ENCODE results near the gene KPNA5. TPM values are rescaled to one million over a fixed set of nuclear protein-coding genes. Genes with fewer than 3 reads are reported as not detected.

KPNA5 gene
- total and polyA plus RNA-seq, 2 of the 8 experiments (the other 6 are each of a cell fraction or from before 2014, with no cell fraction given): 2.0 to 9.7 TPM

DNA sequence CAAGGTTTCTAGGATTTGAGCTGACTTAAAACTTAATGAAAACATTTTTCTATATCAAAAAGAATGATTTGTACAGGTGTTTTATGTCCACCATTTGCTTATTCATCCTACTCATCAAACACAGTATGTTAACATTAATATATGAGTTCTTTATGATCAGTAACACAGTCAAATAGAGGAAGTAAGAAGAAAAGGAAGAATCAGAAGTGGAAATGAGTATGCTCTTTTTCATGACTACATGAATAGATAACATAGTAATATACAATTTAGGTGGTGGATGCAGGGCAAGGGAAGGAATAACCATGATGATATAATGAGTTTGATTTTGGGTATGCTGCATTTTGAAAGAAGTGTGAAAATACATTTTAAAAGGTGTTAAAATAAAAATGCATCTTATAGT, 16.5 kb downstream of the KPNA5 start:
- Histone ChIP-seq H2AK5ac (ENCODE audit: low read depth, low read length) (no peak overlapping the region), H3K4me3 (ENCODE audit: extremely low read depth in 1 of 4, insufficient read depth in 2 of 4, low read depth in 3 of 4, low read length in 4 of 4) (no peak overlapping the region), H3K9me3 (ENCODE audit: insufficient read depth in 2 of 2, low read depth in 1 of 2, low read length in 1 of 2) (no peaks in the 10 kb centered on the region), H3K27ac (ENCODE audit: low read depth, low read length) (no peak overlapping the region), H2AFZ (ENCODE audit: low read length) (no peak overlapping the region), H3K23ac (ENCODE audit: insufficient read length) (no peak overlapping the region), H2BK12ac (ENCODE audit: low read depth, low read length) (no peak overlapping the region), H3K4me2 (ENCODE audit: insufficient read depth in 1 of 2, low read depth in 2 of 2, low read length in 2 of 2) (no peak overlapping the region), H2BK20ac (ENCODE audit: low read length) (no peak overlapping the region), H3K18ac (ENCODE audit: extremely low read depth, low read length) (no peak overlapping the region), H3K36me3 (ENCODE audit: control insufficient read depth in 2 of 4, insufficient read depth in 4 of 4, low read length in 3 of 4) (peaks cover 0 to 28% (median 9%) of the 10 kb centered on the region in 4 experiments; a peak in 5 of 8 replicates), H4K91ac (replicated peaks; ENCODE audit: insufficient read length, low read length) (no peak overlapping the region), H2BK5ac (ENCODE audit: low read depth, low read length) (no peak overlapping the region), H4K5ac (ENCODE audit: insufficient read length, low read depth, low read length) (no peak overlapping the region), H3K79me1 (ENCODE audit: low read depth, low read length) (no peaks in the 10 kb centered on the region), H4K20me1 (replicated peaks in 1 of 2; ENCODE audit: control insufficient read depth in 1 of 2, insufficient read depth in 2 of 2, low read length in 2 of 2) (peaks cover 0 to 2% of the 10 kb centered on the region in 2 experiments), H3K79me2 (ENCODE audit: control insufficient read depth in 1 of 2, insufficient read depth in 2 of 2, low read length in 2 of 2) (peaks cover 0 to 10% of the 10 kb centered on the region in 2 experiments; a peak in 1 of 4 replicates), H3K9ac (replicated peaks in 1 of 4; ENCODE audit: extremely low read depth in 1 of 4, low read depth in 3 of 4, low read length in 3 of 4) (no peak overlapping the region), H3K56ac (replicated peaks; ENCODE audit: insufficient read length, low read depth, low read length) (no peak overlapping the region), H4K8ac (ENCODE audit: extremely low read depth, insufficient read depth, low read length) (no peak overlapping the region), H3K4me1 (replicated peaks in 1 of 4; ENCODE audit: control insufficient read depth in 3 of 4, insufficient read depth in 4 of 4, low read length in 3 of 4) (no peaks in the 10 kb centered on the region), H3K4ac (replicated peaks; ENCODE audit: insufficient read length, low read depth, low read length) (no peak overlapping the region), H2BK120ac (replicated peaks; ENCODE audit: low read depth, low read length) (no peak overlapping the region), H3K23me2 (ENCODE audit: low read depth, low read length) (no peaks in the 10 kb centered on the region), H3K27me3 (replicated peaks in 1 of 4; ENCODE audit: control insufficient read depth in 3 of 4, extremely low read depth in 1 of 4, insufficient read depth in 3 of 4, low read length in 3 of 4) (no peaks in the 10 kb centered on the region), H2BK15ac (ENCODE audit: low read length) (no peak overlapping the region), H3K14ac (ENCODE audit: insufficient read length) (no peak overlapping the region)
- ChIA-PET POLR2A (ENCODE audit: partially characterized antibody) (interaction anchor here (1.2 kb wide), 1 partner anchor 8 kb away, joined by 3 read pairs; no protein-coding TSS in a partner anchor), CTCF (ENCODE audit: partially characterized antibody) (interaction anchor here (1.0 kb wide), 1 partner anchor 253 kb away, joined by 3 read pairs; no protein-coding TSS in a partner anchor)
- FAIRE-seq: no peak
- DNase-seq (ENCODE audit: low read depth in 1 of 2, low spot score in 2 of 2): no peak
- TF ChIP-seq RAD21 (IDR thresholded peaks at IDR 0.05 in 1 of 2, conservative IDR thresholded peaks at IDR 0.05 in 1 of 2; ENCODE audit: low read depth in 2 of 2, low read length in 2 of 2): no peak
- no peak for TF ChIP-seq GTF2F1 (IDR thresholded peaks at IDR 0.05; ENCODE audit: borderline replicate concordance, low read depth, low read length)
- no peak for TF ChIP-seq CBX5 (IDR thresholded peaks at IDR 0.05; ENCODE audit: low read depth, low read length)
- no peak for TF ChIP-seq RFX5 (IDR thresholded peaks at IDR 0.05; ENCODE audit: borderline replicate concordance, low read depth, low read length)
- no peak for TF ChIP-seq SIN3A (conservative IDR thresholded peaks at IDR 0.05 in 1 of 2, IDR thresholded peaks at IDR 0.05 in 1 of 2; ENCODE audit: low read depth in 1 of 2, low read length in 2 of 2)
- TF ChIP-seq NRF1 (IDR thresholded peaks at IDR 0.05; ENCODE audit: low read depth, low read length): no peak
- no peak for TF ChIP-seq RBBP5 (IDR thresholded peaks at IDR 0.05; ENCODE audit: borderline replicate concordance, low read depth, low read length)
- TF ChIP-seq CEBPB (IDR thresholded peaks at IDR 0.05; ENCODE audit: low read depth, low read length): no peak
- TF ChIP-seq, protein P1, sequence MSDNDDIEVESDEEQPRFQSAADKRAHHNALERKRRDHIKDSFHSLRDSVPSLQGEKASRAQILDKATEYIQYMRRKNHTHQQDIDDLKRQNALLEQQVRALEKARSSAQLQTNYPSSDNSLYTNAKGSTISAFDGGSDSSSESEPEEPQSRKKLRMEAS (IDR thresholded peaks at IDR 0.05): no peak
- no peak for TF ChIP-seq PHF8 (conservative IDR thresholded peaks at IDR 0.05; ENCODE audit: low read depth, low read length)
- no peak for TF ChIP-seq NANOG (IDR thresholded peaks at IDR 0.05; ENCODE audit: insufficient read depth, low read depth, low read length, poor library complexity, severe bottlenecking)
- TF ChIP-seq SP1 (IDR thresholded peaks at IDR 0.05; ENCODE audit: low read depth, low read length): no peak
- no peak for TF ChIP-seq POU5F1 (IDR thresholded peaks at IDR 0.05; ENCODE audit: low read depth, low read length)
- TF ChIP-seq TAF1 (IDR thresholded peaks at IDR 0.05; ENCODE audit: low read depth, low read length): no peak
- TF ChIP-seq TAF7 (optimal IDR thresholded peaks at IDR 0.05; ENCODE audit: borderline replicate concordance, low read depth, low read length): no peak
